NCI-H2196 treated with DMSO at 0.1 percent for 48 hours (cell line): Measurements from ENCODE around the gene SLC7A8.
"Not testable (repeated sequence)": the region's sequence is repeated elsewhere in the genome, so short reads cannot be mapped to it uniquely, and the experiment has no call there.

Source experiments
- DNase-seq: peaks from one replicate; lab custom pipeline; 2025; ENCODE audit not compliant: unreplicated experiment; lab: John Stamatoyannopoulos, UW

The SLC7A8 gene

DNA sequence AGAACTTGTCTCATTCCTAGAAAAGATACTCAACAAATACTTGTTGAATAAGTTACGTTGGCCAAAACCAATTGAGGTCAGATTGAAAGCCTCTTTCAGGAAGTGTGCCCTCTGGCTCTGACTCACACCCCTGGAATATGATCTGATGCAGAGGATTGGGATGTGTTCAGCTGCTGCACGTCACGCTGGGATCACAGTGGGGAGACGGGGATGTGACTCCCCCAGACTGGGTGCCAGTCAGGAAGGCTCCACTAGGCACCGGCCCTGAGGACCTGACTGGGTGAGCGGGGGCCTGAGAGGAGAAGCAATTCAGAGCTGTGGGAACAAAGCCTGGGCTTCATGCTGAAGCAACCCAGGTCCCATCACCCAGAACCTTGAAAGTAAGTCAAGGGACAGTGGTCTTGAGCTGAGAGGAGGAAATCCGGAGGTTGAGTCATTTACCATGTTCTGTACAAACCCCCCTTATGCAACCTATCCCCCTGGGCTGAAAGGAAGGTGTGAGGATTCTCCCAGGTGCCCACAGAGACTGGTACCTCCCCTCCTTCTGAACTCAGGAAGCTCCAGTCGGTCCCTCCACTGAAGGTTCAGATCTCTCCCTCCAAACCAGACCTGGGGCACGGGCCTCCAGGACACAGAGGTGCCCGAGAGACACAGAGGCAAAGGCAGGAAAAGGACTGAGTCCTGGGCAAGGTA lies 68.3 kb downstream of the SLC7A8 start:
- DNase-seq, result no peak

DNA sequence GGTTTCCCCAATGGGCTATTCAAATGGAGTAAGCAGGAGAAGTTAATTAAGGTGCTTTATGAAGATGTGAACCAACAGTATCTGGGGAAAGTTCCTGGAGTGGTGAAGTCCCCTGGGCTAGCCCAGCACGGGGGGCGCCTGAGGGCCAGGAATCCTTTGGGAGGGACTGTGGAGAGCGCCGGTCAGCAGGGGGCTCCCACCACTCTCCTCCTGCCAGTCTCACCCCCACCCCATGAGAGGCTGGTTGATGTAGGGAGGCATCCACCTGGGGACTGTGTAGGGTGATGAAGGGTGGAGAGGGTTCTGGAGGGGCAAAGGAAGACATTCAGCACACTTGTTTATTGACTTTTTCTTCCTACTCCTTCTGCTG lies 68.8 kb downstream of the SLC7A8 start:
- no peak for DNase-seq

DNA sequence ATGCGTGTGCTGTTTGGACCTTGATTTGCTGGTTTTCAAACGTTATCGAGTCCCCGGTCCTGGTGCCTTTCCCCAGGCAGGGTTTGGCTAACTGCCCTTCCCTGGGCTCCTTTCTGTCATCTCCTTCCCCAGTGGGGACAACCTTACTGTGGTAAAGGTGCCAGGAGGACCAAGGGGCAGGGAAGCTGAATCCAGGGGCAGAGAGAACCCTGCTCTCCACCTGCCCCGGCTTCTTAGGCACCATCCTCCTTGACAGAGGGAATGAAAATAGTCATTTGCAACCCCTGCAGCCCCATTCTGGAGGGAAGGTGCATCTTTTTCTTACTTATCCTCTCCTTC lies 69.4 kb downstream of the SLC7A8 start:
- no peak for DNase-seq

DNA sequence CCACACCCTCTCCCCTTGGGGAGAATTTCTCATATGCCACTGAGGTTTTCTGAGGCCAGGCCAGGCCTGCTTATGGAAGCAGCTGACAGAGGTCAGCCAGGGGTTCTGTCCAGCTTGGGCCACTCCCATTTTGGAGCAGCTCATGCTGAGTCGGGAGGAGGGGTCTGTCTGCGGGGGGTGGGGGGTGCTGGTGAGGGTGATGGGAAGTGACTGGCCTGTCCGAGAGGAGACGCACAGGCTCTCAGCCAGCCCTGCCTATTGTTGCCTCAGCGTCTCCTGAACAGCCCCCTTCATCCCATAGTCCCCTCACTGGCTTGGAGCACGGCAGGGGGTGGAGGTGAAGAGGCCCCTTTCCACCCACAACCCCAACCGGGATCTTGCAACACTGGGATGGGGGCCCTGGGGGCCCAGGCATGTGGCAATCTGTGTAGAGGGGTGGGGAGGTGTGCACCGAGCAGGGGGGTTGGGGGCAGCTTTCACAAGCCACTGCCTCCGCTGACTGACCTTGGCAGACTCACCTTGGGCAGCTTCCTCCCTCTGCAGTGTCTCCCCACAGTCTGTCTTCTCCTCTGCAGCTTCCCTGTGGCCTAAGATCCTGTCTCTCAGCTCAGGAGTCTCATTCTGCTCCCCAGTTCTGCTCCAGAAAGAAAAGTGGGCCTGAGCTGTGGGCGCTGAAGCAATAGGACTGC lies 69.9 kb downstream of the SLC7A8 start:
- DNase-seq, result no peak

DNA sequence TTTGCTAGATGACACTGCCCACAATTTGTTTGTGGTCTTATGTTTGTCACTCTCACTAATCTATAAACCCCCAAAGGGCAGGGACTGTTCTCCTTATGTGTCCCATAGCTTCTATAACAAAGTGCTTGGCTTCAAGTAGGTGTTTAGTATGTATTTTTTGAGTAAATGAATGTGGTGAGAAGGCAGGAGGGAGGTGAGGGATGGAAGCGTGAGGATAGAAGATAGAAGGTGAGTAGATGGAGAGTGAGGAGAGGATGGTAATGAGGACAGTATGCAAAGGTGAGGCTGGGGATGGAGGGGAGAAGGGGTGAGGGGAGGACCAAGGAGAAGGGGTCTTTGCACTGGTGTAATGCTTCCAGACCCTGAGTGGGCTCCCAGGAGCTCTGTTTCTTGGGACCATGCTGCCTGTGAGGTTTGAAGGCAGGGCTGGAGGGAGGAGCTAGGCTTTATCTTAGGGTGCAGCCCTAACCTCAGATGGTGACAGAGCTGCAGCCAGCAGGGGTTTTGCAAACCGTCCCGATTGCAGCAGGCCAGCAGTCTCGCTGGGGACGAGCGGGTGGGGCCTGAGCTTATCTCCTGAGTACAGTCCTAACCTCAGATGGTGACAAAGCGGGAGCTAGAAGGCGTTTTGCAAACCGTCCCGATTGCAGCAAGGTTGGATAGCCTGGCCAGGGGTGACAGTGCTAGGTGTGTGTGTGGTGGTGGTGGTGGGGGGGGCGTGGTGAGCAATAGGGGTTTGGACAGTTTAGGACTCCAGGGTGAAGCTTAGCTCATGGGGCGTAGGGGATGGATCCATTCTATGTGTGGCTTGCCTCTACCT lies 70.9 kb downstream of the SLC7A8 start:
- DNase-seq, result no peak

DNA sequence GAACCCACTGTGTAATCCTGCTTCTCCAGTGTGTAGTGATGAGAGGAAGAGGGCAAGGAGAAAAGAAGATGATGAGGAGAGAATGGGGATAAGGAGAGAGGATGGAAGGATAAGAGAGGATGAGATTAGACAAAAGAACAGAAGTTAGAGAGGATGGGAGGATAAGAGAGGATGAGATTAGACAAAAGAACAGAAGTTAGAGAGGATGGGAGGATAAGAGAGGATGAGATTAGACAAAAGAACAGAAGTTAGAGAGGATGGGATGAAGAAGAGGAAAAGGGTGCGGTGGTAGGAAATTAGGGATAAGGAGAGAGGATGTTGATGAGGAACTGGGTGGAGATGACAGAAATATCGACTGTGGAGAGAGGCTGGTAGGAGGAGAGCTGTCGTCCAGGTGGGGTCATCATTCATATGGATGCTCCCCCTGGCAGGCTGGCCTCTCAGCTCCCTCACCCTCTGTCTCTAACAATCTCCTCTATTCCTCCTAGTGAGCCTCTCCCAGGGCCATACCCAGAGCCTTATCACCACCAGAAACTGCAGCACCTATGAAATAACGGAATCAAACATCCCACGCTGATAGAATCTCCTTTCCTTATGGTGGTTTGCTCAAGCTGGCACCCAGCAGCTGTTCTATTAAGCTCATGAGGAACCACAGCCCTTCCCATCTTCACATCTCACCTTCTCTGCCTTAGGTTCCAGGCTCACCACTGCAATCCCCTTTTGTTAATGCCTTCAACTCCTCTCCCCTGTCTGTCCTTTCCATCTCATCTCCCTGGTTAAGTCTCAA lies 72.7 kb downstream of the SLC7A8 start:
- DNase-seq, result no peak

DNA sequence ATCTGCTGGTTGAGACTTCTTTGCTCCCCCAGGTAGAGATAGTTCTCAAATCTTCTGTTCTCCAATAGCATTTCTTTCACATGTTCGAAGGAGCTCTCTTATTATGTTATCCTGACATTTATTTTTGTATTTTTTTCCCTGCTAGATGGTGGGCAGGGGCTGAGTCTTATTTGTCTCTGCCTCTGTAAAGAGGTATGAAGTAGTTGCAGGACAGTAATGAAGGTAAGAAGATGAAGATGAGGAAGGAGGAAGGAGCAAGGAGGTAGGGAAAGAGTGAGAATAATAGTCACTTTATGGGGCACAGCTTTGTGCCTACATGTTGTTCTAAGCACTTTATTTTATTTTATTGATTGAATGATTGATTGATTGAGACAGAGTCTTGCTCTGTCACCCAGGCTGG lies 73.7 kb downstream of the SLC7A8 start:
- no peak for DNase-seq

DNA sequence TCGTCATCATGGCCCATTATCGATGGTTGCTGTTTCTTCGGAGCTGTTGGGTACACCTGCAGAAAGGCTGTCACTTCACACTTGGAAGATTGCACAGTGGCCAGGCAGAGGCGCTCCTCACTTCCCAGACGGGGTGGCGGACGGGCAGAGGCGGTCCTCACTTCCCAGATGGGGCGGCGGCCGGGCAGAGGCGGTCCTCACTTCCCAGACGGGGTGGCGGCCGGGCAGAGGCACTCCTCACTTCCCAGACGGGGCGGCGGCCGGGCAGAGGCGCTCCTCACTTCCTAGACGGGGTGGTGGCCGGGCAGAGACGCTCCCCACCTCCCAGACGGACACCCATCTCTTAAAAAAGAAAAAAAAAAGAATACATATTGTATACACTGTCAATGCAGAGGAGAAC lies 75.3 kb downstream of the SLC7A8 start:
- DNase-seq, result not testable (repeated sequence)

DNA sequence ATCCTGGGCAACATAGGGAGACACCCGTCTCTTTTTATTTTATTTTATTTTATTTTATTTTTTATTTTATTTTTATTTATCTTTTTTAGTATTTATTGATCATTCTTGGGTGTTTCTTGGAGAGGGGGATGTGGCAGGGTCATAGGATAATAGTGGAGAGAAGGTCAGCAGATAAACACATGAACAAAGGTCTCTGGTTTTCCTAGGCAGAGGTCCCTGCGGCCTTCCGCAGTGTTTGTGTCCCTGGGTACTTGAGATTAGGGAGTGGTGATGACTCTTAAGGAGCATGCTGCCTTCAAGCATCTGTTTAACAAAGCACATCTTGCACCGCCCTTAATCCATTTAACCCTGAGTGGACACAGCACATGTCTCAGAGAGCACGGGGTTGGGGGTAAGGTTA lies 75.8 kb downstream of the SLC7A8 start:
- not testable (repeated sequence) for DNase-seq

DNA sequence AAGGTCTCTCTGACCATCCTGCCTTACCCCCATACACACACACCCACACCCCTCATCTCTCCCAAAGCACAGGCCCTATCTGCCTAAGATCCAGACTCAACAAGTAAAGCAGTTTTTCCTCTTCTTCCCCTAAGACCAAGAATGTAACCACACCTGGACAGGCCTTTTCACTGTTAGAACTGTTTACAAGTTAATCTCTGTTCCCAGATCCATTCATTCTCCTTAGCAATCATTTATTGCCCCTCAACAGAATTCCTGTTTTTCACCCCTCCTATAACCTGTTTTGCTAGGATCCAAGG lies 76.8 kb downstream of the SLC7A8 start:
- no peak for DNase-seq

DNA sequence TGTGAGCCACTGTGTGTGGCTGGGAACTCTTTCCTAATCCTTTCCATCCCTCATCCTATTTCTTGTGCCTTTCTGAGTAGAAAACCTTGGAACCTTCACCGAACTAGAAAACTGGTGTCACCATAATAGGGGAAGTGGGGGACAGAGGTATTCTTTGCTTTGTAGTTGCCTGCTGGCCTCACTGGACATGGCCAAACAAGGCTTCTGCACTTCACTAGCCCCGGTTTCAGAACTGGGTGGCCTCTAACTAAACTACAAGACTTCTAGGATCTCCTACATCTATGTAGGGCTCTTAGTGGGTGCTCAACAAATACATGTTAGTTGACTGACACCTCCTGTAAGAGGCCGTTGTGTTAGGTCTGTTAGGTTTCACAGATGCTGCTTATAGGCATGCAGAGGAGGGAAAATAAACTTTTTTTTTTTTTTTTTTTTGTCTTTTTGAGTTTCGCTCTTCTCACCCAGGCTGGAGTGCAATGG lies 78.1 kb downstream of the SLC7A8 start:
- DNase-seq, result no peak

DNA sequence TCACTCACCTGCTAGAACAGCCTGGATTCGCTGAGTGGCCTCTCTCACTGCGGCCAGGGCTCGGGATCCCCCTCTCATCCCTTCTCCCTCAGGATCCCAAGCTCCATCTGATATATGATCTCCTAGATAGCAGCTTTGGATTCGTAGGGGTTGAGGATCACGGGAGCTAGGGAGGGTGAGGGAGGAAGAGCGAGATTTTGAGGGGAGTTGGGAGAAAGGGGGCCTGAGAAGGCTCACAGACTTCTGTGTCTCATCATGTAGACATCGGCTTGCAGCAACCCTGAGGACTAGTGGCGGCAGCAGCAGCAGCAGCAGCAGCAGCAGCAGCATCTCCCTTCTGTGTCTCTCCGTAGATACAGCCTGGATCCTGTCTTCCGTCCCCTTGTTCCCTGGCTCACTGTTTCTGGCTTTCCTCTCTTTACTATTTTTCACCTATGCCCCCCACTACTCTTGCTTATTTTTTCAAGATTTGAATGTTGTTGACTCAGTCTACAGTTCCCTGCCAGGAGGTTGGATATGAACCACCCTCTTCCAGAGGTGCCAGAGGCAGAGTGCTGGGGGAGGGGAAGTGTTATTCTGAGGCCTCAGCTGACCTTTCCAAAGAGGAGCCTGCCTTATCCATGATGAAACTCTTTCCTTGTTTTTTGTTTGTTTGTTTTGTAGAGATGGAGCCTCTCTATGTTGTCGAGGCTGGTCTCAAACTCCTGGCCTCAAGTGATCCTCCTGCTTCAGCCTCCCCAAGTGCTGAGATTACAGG lies 78.7 kb downstream of the SLC7A8 start, which contains the start of gene CIROP:
TSS of gene CIROP (minus strand) at position 399 of the 757 bp plus-strand sequence. CDS start at position 330, 69 bp downstream.
- no peak for DNase-seq

DNA sequence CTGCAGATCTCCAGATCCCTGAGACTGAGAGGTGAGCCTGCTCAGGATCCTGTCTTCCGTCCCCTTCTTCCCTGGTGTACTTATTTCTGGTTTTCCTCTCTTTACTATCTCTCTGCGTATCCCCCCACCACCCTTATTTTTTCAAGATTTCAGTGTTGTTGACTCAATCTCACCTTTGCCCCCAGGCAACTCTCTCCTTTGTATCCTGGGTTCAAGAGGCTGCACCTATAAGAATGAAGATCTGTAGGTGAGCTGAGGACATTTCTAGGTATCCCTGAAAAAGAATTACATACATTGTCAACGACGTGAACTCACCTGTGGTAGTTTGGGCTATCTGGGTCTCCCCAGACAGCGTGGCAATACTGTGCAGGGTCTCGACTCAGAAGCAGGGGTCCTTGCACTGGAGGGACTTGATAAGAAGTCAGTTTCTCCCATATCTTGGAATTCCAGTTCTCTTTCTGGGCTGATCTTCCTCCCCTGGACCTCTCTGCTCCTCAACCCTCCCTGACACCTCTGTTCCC lies 79.3 kb downstream of the SLC7A8 start:
- no peak for DNase-seq

DNA sequence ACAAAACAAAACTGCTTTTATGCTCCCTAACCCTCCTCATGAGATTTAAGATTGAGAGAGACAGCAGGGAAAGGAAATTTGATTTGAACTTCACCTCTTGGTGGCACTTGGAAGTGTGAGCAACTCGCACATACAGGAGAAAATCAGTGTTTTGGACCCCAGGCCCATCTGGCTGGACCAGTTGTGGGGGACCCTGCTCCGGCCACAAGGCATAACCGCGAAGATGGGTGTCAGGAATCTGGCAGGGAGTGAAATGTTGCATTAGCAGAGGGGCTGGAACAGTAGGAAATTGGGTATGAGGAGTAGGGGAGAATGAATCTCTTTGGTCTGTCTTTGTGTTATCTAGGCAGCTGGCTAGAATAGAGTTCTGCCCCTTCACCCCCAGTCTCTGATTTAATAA lies 79.9 kb downstream of the SLC7A8 start:
- no peak for DNase-seq

DNA sequence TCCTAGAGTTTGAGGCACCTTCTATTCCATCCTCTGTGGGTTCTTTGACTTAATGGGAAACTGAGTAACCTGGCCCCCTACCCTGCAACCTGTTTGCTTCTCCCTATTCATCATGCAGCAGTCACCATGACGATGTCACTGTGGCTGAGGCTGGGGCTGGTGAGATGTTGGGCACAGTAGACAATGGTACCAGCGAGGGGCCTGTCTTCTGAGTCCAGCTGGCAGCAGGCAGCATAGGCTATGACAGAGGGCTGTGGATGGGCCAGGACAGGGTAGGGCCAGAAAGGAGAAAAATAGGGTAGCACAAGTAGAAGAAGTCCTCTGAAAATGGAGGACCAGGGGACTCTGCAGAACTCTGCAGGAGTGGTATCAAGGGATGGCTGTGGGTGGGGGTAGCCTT lies 80.7 kb downstream of the SLC7A8 start:
- DNase-seq, result no peak

DNA sequence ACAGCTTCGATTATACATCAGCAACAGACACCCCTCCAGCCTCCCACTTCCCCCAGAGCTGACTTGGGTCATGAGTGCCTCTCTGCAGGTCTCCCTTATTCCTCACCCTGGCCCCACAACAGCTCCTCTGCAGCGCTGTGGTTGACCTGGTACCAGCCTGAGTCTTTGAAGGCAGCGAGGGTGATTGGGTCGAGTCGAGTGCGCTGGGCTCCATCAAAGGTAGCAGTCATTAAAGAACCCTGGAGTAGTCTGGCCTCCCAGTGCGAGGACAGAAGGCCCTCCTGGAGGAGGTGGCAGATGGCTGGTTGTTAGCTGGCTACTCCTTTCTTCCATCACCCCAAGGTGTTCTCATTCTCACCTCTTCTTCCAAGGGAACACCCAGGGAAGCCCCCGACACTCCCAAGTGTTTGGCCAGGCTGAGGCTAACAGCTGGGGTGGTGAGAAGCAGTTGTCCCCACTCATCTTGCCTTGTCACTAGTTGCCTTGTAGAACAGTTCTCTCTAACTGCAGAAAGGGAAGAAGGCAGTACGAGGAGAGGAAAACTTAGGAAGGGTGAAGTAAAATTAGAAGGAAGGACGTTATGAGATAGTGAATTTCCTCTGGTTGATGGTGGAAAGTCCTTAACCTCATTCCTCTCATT lies 81.4 kb downstream of the SLC7A8 start:
- no peak for DNase-seq

DNA sequence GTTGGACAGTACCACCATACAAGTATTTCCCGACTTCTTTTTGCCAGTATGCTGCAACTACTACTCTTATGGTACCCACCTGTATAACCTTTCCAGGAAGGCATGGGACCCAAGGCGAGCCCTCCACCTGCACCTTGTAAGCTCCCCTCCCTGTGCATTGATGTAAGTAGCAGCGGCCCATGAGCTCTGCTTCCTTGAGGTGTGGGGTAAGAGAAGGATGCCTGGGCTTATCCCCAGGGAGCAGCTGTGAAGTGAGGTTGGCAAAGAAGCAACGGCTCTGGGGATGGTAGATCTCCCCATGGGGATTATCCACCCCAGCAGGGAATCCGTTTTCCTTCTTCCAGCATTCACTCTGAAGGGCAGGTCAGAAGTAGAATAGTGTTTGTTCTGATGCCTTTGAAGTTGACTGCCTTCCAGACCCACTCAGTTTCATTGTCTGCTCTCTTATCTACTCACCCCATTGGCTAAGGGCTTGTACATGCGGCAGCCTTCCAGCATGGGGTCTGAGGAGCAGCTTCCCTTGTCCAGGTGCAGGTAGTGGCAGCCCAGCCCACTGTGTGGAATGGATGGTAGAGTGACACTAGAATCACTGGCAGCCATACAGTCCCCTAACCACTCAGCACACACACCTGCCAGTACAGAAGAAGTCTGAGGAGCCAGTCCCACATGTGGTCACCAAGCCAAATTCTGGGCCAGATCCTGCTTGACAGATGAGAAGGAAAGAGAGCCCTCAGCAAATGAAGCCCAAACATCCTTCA lies 82.1 kb downstream of the SLC7A8 start:
- no peak for DNase-seq

DNA sequence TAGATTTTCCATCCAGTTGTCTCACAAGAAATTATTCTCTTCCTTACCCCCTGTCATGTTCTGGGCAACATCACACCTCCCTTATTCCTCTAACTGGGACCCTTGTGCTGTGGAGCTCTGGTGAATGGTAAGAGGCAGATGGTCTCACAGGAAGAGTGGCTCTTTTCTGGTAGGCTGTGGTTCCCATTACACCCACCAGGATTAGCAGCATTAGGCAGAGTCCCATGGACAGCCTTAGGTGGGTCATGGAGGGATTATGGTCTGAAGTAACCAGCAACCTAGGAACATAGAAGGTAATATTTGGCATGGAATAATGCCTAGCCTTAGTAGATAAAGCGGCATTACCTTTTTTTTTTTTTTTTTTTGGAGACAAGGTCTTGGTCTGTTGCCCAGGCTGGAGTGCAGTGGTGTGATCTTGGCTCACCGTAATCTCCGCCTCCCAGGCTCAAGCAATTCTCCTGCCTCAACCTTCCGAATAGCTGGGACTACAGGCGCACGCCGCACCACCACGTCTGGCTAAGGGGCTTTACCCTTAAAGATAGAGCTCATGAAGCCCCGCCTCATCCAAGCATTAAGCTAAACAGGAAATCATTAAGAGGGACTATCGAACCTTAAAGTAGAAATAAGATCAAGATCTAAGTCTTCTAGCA lies 84.1 kb downstream of the SLC7A8 start:
- DNase-seq, result no peak

DNA sequence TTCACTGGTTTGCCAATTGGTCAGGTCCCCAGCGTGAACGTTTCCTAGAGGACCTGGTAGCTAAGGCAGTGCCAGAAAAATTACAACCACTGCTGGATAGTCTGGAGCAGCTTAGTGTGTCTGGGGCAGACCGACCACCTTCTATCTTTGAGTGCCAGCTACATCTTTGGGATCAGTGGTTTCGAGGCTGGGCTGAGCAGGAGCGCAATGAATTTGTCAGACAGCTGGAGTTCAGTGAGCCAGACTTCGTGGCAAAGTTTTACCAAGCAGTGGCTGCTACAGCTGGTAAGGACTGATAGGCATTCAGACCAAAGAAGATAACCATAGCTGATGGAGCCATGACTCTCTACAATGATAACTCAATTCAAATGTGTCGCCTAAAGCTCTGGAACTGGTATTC lies 85.7 kb downstream of the SLC7A8 start:
- DNase-seq, result no peak
